Middle frontal gyrus (tissue), 1 donor: ENCODE data around the gene ITFG2.
"Not testable (repeated sequence)": the region's sequence is repeated elsewhere in the genome, so short reads cannot be mapped to it uniquely, and the experiment has no call there.

Experiments used
- DNase-seq: peaks from one replicate; pipeline ENCODE4 v3.0.0-alpha.2; 2015; ENCODE audit warnings: low spot score; ENCODE audit errors: extremely low spot score

Gene ITFG2

DNA sequence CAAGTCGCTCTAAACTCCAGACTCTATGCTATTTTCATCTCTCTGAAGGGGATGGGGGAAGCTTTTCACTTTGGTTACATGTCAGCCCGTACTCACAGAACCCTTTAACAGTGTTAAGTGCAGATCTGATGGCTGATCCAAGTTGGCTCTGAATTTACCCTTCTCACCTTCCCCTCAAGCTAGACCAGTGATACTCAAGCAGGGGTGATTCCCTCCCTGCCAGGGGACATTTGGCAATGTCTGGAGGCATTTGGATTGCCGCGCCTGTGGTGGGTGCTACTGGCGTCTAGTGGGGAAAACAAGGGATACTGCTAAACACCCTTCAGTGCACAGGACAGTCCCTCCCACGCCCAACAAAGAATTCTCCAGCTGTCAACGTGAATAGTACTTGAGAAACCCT, 50.4 kb downstream of the ITFG2 start:
- DNase-seq = no peak

DNA sequence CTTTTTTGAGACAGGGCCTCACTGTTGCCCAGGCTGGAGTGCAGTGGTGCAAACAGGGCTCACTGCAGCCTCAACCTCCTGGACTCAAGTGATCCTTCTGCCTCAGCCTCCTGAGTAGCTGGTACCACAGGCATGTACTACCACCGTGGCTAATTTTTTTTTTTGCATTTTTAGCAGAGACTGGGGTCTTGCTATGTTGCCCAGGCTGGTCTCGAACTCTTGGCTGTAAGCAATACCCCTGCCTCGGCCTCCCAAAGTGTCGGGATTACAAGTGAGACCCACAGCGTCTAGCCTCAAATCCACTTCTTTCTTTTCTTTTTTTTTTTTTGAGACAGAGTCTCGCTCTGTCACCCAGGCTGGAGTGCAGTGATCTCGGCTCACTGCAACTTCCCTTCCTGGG, 50.9 kb downstream of the ITFG2 start:
- not testable (repeated sequence) for DNase-seq

GRCh38 chr12:2864198-2864597, 51.7 kb downstream of the ITFG2 start:
- DNase-seq = no peak

DNA sequence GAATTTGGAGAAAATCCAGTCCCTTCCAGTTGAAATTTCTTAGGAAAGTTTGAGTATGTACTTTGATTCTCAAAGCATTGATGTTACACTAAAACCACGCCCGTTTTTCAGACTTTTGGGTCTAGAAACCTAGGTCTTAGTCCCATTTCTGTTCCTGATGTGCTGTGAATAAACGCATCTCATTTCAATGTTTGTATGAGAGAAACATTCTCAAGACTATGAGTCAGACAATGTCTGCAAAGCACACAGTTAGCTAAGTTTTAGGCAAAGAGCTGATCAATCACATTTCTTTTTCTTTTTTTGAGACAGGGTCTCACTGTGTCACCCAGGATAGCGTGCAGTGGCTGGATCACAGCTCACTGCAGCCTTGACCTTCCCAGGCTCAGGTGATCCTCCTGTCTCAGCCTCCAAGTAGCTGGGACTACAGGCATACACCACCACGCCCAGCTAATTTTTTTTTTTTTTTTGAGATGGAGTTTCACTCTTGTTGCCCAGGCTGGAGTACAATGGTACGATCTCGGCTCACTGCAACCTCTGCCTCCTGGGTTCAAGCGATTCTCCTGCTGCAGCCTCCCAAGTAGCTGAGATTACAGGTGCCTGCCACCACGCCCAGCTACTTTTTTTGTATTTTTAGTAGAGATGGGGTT, 56.6 kb downstream of the ITFG2 start:
- not testable (repeated sequence) for DNase-seq
